HG02610 (cell line): ENCODE data around the gene POU3F3.

Experiments
- ATAC-seq: cut with Tn5 transposase; IDR thresholded peaks from one replicate; pipeline ENCODE4 v1.9.1; 2021; ENCODE audit warnings: mild to moderate bottlenecking, moderate library complexity; ENCODE audit not compliant: unreplicated experiment

Gene POU3F3

DNA sequence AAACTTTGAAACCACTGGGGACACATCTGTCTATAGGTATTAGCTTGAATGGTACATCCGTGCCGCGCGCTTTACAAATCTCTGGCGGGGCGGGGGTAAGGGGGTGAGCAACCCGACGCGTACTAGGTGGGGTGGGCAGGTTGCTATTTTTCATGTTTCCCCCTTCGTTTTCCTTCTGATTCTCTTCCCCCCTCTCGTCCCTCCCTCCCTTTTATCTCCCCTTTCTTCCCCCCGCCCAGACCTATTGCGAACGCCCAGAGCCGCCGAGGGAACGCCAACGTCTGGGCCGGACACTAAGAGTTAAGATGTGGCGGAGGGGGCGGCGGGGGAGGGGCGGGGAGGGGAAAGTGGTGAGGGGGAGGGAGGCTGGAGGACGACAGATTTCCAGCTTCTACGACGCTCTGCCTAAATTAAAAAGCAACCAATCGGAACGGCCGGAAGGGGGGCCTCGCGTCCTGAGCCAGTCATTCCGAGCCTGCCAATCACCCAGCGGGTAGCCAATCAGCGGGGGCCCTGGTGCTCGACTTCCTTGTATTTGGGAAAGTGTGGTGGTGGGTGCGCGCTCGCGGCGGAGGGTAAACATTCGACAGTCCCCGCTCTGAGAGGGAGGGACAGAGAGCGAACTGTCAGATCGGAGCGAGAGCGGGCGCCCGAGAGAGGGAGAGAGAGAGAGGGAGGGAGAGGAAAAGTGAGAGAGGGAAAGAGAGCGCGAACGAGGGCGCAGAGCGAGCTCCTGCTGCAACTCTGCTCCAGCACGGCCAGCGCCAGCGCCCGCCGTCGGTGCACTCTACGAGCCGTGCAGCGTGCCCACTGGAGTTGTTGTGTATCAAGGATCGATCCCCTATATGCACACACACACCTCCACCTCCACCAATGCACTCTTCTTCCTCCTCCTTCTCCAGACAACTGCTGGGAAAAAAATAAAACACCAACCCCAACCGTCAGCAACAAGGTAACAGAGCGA lies at the start of gene POU3F3:
TSS of gene POU3F3 (plus strand) at position 582 of the 964 bp plus-strand sequence. CDS start 1,396 bp downstream, outside the sequence.
- ATAC-seq, result no peak

DNA sequence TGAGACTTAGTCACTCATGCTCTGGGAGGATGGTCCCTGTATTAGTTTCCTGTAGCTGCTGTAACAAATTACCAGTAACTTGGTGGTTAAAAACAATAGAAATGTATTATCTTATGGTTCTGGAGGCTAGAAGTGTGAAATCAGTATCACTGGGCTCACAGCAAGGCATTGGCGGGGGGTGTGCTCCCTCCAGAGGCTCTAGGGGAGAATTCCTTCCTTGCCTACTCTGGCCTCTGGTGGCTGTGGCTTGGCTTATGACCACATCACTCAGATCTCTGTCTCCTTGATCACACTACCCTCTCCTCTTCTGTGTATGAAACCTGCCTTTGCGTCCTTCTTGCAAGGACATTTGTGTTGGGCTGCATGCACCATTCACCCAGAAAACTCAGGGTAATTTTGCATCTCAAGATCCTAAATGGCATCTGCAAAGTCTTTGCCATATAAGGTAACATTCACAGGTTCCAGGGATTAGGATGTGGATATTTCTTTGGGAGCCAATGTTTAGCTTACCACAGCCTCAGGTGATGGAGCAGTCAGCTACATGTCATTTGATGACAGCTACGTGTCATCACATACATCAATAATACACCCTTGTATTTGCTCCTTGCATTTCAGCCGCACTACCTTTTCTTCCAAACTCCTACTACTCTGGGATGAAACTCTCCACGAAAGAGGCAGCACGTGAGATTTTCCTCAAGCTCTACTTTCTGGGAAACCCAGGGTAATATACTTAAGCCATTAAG lies 49.6 kb upstream of the POU3F3 start:
- ATAC-seq, result no peak

DNA sequence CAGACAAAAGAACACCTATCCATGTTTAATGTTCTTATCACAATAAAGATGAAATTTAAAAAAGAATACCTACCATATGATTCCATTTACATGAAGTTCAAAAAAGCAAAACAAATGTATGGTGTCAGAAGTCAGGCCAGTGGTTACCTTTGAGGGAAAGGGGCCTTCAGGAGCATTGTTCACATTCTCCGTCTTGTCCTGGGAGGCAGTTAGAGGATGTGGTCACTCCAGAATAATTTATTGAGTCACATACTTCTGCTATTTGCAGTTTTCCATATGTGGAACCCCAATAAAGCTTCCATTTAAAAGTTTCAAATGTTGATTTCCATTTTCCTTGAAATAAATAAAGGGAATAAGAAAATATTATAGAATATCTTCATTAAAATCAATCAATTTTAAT lies 41.6 kb upstream of the POU3F3 start:
- no peak for ATAC-seq

DNA sequence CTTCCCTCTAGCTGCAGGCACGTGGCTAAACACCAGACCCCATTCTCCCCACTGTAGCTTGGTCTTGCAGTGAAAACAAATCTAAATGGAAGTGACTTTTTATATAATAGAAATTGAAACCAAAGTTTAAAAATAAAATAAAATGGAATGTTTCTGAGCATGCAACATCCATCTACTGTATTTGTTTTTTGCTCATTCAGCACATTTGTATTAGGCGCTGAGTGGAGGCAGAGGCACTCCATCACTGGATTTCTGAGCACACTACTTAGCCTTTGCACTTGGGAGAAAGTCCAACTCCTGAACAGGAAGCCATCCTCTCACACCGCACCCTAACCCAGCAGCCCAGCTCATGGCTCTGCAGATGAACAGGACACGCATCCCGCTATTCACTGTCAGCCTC lies 37.8 kb upstream of the POU3F3 start:
- ATAC-seq, result no peak

DNA sequence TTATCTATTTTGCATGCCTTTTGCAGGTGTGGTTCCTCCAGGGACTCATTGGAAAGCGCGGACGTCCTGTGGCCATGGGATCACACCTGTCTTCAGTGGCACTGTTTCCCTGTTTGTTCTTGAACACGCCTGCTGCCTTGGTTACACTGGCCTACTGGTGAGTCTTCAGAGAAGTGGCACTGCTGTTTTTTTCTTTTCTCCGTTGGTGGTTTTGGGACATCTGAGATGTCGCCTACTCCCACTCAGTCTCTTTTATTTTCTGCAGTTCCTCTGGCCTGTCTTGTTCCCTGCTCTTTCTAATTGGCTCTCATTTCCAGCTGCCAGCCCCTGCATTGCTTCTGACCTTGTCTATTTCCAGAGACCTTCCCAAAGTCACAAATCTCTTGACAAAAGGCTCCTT lies 35.7 kb upstream of the POU3F3 start:
- no peak for ATAC-seq

DNA sequence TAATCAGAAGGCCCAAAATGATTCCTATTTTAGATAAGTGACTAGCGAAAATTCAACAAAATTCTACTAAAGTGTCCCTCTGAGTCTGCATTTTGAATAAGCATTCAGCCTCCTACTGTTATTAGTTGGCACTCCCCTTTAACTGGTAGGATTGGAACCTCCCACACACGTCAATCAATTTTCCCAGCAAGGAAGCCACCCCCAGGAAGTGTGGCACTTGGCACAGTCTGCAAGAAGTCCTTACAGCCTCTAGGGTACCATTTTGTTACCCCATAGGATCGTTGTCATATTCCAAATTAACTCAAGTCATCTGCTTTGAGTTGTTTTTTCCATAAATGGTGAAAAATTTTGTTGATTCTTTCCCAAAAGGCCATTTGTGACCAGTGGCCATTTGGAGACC lies 33.8 kb upstream of the POU3F3 start:
- no peak for ATAC-seq

GRCh38 chr2:104825124-104825865 lies 28.6 kb upstream of the POU3F3 start:
- ATAC-seq, result no peak

DNA sequence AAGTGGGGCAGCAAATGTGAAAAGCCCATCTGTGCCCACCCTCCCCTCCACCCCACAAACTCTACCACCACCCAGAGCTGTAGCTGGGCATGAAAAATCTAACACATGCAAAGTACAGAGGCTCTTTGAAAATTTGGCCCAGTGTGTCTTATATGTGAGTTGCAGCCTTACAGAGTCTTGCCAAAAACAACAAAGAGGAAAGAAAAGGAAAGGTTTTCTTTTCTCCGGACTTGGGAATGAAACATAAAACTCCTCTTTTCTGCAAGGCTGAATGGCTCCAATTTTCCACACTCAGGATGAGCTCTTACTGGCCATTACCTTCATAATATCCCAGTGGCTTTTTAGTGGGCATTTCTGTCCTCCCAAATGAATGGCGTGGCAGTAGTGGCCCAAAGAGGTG lies 27.9 kb upstream of the POU3F3 start:
- no peak for ATAC-seq

DNA sequence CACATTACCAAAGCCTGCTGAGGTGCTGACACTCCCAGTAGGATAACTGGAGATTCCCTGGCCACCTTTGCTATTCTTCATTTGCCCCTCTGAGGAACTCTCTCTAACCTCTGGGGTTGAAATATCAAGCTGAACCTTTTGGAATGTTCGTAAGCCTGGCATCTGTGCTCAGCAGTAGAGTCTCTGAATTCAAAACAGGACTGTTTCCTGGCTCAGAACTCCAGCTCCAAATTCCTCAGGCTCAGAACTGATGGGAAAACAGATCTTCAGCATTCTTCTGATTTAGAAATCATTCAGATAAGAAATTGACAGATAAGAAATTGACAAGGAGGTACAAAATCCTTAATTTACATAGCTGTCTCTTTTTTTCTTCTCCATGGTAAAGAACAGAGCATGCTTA lies 22.2 kb upstream of the POU3F3 start:
- no peak for ATAC-seq

DNA sequence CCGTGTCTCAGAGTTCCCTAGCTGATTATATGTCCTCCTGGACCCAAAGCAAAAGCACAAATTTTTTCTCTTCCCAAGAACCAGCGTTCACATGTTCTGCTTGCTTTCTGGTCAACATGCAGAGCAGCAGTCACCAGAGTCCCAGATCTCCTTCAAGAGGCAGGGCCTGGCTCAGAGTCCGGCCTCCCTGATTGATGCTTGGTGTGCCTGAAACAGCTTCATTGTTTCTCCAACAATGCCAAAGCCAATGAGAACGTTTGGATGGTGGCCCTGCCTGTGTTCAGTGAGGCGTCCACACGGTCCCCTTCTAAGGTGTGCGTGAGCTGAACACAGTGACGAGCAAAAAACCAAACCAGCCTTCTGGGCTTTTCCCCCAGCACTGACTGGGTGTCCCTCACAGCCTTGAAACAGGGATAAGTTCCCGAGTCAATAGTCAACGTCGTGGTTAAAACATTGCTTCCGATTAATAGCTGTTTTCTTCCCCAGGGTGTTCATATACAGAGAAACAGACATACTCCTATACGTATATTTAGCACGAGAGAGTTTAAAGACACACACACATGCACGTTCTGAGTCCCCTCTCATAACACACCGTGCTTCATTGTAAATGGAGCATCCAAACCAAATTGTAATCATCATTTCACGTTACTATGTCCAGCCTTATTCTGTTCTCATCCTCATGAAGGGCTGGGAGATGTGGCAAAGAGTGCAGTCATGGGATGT lies 19.3 kb upstream of the POU3F3 start:
- ATAC-seq, result no peak

DNA sequence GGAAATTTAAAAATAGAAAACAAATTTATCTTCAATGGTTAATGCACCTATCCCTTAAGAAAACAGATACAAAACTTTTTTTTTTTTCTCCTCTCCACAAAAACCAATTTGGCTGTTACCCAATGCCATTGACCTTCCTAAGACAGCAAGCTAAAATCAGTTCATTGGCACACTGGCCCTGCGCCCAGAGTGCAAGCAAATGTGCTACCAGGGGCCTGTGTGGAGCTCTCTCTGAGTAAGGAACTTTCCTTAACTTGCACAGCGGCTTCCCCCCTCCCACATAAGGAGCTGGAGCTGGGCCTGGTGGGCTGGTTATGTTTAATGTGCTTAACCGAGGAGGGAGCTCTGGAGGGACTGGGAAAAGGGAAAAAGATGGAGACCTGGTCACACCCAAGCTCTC lies 17.6 kb upstream of the POU3F3 start:
- no peak for ATAC-seq

DNA sequence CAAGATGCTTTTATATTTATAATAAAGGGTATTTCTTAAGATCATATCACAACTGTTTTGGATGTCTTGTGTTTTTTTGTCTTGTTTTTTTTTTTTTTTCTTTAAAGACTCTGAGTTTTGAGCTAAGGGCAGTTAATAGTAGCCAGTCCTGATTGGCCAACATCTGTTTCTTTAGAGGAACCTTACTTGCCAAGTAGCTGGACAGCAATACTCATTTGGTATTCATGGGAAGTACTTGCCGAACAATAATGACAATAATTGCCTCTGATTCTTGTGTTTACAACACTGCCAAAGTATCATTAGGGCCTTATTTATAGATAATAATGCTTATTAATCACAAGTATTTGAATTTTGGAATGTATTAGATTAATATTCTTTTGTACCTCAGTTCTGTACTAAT lies 17.1 kb upstream of the POU3F3 start:
- no peak for ATAC-seq

- no peak for ATAC-seq
Measured at GRCh38 chr2:104840156-104840555, 13.8 kb upstream of the POU3F3 start.

- no peak for ATAC-seq
Measured at GRCh38 chr2:104840893-104841585, 12.9 kb upstream of the POU3F3 start.

DNA sequence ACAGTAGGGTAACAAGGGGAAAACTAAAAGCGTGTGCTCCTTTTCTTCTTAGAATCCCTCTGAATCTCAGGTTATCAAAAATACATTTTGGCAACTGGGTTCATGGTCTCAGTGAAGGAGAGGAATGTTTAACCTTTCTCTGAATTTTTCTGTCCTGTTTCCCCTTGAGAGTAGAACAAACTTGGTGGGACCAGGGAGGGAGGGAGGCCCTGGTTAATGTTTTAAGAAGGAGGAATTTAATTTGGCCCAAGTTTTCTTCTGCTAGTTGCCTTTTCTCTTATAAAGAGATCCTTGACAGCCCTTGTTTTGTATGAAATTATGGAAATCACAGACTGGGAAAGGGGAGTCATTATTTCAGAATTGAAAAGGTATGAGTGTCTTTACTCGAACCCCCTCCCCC lies 12.2 kb upstream of the POU3F3 start:
- no peak for ATAC-seq

DNA sequence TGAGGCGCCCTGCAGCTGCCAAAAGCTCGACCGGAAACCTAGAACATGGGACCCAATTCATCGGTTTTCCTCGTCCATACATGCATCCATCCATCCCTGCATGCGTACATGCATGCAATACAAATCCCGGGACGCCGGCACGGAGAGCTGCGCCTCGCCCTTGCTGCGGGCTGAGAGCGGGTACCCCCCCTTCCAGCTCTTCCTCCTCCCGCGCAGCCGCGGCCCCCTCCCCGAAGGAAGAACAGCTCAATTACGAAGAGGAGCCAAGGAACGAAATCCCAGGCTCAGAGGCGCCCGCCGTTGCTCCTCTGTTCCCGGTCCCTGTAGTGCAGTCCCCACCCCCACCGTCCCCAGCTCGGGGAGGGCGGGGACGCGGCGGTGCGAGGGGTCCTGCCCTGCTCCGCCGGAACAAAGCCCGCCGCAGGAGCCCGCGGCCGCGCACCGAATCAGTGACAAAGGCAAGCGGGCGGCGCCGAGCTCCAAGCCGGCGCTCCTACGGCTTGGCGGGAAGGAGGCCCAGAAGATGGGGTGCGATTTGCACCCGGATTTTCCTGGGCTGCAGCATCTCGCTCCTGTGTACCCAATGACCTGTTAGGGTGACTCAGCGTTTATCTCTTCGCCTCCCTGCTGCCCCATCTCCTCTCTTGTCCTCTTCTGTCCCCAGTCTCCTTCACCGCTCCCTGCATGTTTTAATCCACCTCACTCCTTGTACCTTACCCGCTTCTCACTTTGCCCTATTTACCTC lies 8.9 kb upstream of the POU3F3 start:
- no peak for ATAC-seq

DNA sequence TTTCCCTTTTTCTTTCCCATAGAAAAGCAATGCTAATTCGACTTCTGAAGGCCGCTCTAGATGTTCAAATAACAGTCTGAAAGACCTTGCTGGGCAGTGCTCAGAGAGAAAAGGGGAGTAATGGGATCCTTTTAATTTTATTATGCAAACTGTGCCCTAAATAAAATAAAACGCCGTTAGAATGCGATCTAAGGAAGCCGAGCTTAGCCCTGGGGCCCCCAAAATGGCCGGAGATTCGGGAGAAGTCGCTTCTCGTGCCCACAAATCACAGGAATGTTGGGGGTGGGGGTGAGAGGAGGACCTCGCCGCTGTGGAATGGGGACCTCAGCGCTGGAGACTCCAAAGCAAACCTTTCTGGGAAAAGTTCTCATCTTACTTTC lies 8.4 kb upstream of the POU3F3 start:
- no peak for ATAC-seq

DNA sequence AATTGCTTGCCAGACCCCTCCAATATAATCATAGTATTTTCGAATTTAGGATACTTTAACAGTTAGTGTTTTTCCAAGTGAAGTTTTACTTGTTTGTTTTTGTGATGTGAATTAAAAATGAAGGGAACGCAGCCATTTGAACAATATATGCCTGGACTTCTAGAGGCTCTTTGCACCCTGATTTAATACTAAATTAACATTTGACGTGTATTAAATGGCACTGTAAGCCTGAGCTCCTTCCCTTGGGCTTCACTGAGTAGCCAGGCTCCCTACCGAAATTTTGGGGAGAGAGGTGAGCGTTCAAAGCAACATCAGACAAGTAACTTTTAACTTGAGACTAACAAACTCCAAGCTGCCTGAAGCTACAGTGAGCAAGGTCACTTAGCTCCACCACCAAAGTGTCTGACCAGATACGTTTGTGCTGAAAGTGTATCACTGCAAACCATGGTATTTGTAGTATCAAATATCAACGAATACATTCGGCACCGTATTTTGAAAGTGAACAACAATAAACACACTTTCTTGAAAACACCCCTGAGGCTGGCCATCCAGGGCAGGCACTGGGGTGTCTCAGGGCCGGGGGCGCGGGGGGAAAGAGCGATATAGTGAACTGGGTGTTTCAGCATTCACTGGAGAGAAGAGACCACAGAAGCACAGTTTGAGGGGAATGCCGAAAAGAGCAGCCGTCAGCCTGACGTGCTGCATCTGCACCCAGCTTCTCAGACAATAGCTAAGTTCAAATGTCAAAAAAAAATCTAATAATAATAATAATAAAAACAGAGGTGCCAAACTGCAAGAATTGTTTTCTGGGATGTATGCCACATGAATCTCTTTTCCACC lies 7.7 kb upstream of the POU3F3 start:
- ATAC-seq, result no peak
